ENCODE measurements around the gene ZBTB44. TPM values are rescaled to one million over a fixed set of nuclear protein-coding genes. Genes with fewer than 3 reads are reported as not detected.

ZBTB44 gene

Small RNA genes lying within 50 kb of the gene (small RNA-seq; reads per million reads assigned to genes)
- not detected for gene RN7SL778P (ENCODE audit: low read depth)

All from mesenchymal stem cell (in vitro differentiated cells and primary cell).